KMS-11 (cell line): Measurements from ENCODE around the gene THEM4.
"Not testable (repeated sequence)": the region's sequence is repeated elsewhere in the genome, so short reads cannot be mapped to it uniquely, and the experiment has no call there.

Experiments used
- H2AFZ ChIP-seq: fragments of 200-600 bp; sonication (generic); 2 replicates; pipeline ENCODE4 v1.6.1; 2016; ENCODE audit warnings: antibody characterized with exemption, mixed run types, low read depth
- H3K27ac ChIP-seq: fragments of 200-600 bp; sonication (generic); 2 replicates; pipeline ENCODE4 v1.6.1; 2016; ENCODE audit warnings: mild to moderate bottlenecking, mixed run types
- H3K27me3 ChIP-seq: fragments of 200-600 bp; sonication (generic); 2 replicates; pipeline ENCODE4 v1.6.1; 2017; ENCODE audit warnings: mild to moderate bottlenecking, low read depth, mixed run types, moderate library complexity; ENCODE audit not compliant: insufficient read depth
- H3K36me3 ChIP-seq: fragments of 200-600 bp; sonication (generic); 2 replicates; pipeline ENCODE4 v1.6.1; 2017; ENCODE audit warnings: mild to moderate bottlenecking, mixed run types; ENCODE audit not compliant: insufficient read depth
- H3K4me1 ChIP-seq: fragments of 200-600 bp; sonication (generic); 2 replicates; pipeline ENCODE4 v1.6.1; 2016; ENCODE audit warnings: mild to moderate bottlenecking, low read depth, mixed run types; ENCODE audit not compliant: poor library complexity, severe bottlenecking
- H3K4me2 ChIP-seq: fragments of 200-600 bp; sonication (generic); 2 replicates; pipeline ENCODE4 v1.7.0; 2016; ENCODE audit warnings: mild to moderate bottlenecking, mixed run types
- H3K4me3 ChIP-seq: fragments of 200-600 bp; sonication (generic); IDR thresholded peaks from 2 replicates; pipeline ENCODE4 v1.6.1; 2017; ENCODE audit warnings: low read depth, low read length, mixed read lengths; ENCODE audit not compliant: insufficient read depth
- H3K79me2 ChIP-seq: fragments of 200-600 bp; sonication (generic); 2 replicates; pipeline ENCODE4 v1.6.1; 2016; ENCODE audit warnings: low read depth, mixed run types; ENCODE audit not compliant: insufficient read depth
- H3K9ac ChIP-seq: fragments of 200-600 bp; sonication (generic); 2 replicates; pipeline ENCODE4 v1.6.1; 2016; ENCODE audit warnings: mild to moderate bottlenecking, mixed run types
- H4K20me1 ChIP-seq: fragments of 200-600 bp; sonication (generic); 2 replicates; pipeline ENCODE4 v1.6.1; 2016; ENCODE audit warnings: mild to moderate bottlenecking, mixed run types; ENCODE audit not compliant: insufficient read depth
- CTCF ChIP-seq: fragments of 200-600 bp; sonication (generic); conservative IDR thresholded peaks from 2 replicates; pipeline ENCODE4 v1.6.1; 2017; ENCODE audit warnings: low read depth, mild to moderate bottlenecking, antibody characterized with exemption, low read length, moderate library complexity, mixed read lengths

Gene THEM4

GRCh38 chr1:151902858-151903257 is 6.5 kb downstream of the THEM4 start:
- Histone ChIP-seq H3K36me3 (no peaks in the 10 kb centered on the region), H3K27me3 (no peaks in the 10 kb centered on the region), H3K79me2 (peaks cover 6% of the 10 kb centered on the region; the same call in 1 of the 2 replicates), H3K27ac (no peak overlapping the region), H4K20me1 (no peaks in the 10 kb centered on the region), H3K9ac (no peak overlapping the region), H2AFZ (no peak overlapping the region), H3K4me3 (no peak overlapping the region), H3K4me1 (peaks cover 8% of the 10 kb centered on the region), H3K4me2 (no peak overlapping the region)
- TF ChIP-seq CTCF: no peak

- H2AFZ ChIP-seq, H3K9ac ChIP-seq, H3K27me3 ChIP-seq, H3K4me2 ChIP-seq, H3K27ac ChIP-seq, H3K79me2 ChIP-seq, H3K36me3 ChIP-seq, H3K4me1 ChIP-seq, H3K4me3 ChIP-seq, H4K20me1 ChIP-seq: not testable (repeated sequence)
Observed at GRCh38 chr1:151900804-151901203, 8.5 kb downstream of the THEM4 start.

GRCh38 chr1:151898519-151898991 is 10.8 kb downstream of the THEM4 start:
- Histone ChIP-seq H3K4me3 (no peak overlapping the region), H4K20me1 (no peaks in the 10 kb centered on the region), H3K36me3 (no peaks in the 10 kb centered on the region), H3K79me2 (peaks cover 3% of the 10 kb centered on the region; the same call in 1 of the 2 replicates), H3K27ac (no peak overlapping the region), H2AFZ (no peak overlapping the region), H3K4me2 (no peak overlapping the region), H3K27me3 (no peaks in the 10 kb centered on the region), H3K4me1 (peaks cover 8% of the 10 kb centered on the region), H3K9ac (no peak overlapping the region)
- no peak for TF ChIP-seq CTCF

- H3K27me3 ChIP-seq: no peaks in the 10 kb centered on the region
- TF ChIP-seq CTCF: no peak
- H3K4me1 ChIP-seq: peaks cover 8% of the 10 kb centered on the region
- peaks cover 3% of the 10 kb centered on the region; the same call in 1 of the 2 replicates for H3K79me2 ChIP-seq
- H4K20me1 ChIP-seq: no peaks in the 10 kb centered on the region
- no peaks in the 10 kb centered on the region for H3K36me3 ChIP-seq
- no peak overlapping the region for H3K9ac ChIP-seq
- H3K27ac ChIP-seq: no peak overlapping the region
- H3K4me3 ChIP-seq: no peak overlapping the region
- no peak overlapping the region for H2AFZ ChIP-seq
- H3K4me2 ChIP-seq: no peak overlapping the region
Observed at GRCh38 chr1:151897991-151898431, 11.3 kb downstream of the THEM4 start.

- Histone ChIP-seq H3K9ac (no peak overlapping the region), H3K4me2 (no peak overlapping the region), H3K4me3 (no peak overlapping the region), H2AFZ (no peak overlapping the region), H4K20me1 (no peaks in the 10 kb centered on the region), H3K27ac (no peak overlapping the region), H3K79me2 (no peaks in the 10 kb centered on the region; the same call in 1 of the 2 replicates), H3K27me3 (no peaks in the 10 kb centered on the region), H3K4me1 (peaks cover under 1% of the 10 kb centered on the region), H3K36me3 (no peaks in the 10 kb centered on the region)
- TF ChIP-seq CTCF: no peak
Observed at GRCh38 chr1:151893176-151893924, 16.0 kb downstream of the THEM4 start.
